Embryonic facial prominence (tissue), 1 donor: ENCODE results near the gene IL18BP.

Source experiments
- DNase-seq: peaks from one replicate; pipeline ENCODE4 v3.0.0-alpha.2; 2016; ENCODE audit errors: extremely low spot score

Gene IL18BP

GRCh38 chr11:71996946-71997345, 1.8 kb upstream of the IL18BP start:
- DNase-seq = no peak

DNA sequence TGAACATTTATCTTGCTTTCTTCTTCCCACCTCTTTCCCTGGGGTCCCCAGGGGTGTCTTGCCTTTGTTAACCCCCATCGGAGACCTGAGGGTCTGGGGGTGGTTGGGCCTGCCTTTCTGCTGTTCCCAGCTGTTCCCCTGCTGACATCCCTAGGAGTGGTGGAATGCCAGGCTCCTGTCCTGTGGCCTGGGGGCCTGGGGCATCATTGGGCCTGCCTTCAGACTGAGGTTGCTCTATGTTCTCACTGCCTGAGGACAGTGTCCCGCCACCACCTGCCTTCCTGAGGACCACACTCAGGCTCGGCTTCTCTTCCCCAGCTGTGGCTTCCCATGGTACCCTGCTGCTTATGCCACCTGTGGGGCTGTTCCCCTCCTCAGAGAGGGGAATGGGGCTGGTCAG, 1.1 kb upstream of the IL18BP start:
- DNase-seq = no peak

GRCh38 chr11:71998061-71998460, 648 bp upstream of the IL18BP start:
- no peak for DNase-seq

- no peak for DNase-seq
Measured at GRCh38 chr11:71999362-71999761, 653 bp downstream of the IL18BP start.

DNA sequence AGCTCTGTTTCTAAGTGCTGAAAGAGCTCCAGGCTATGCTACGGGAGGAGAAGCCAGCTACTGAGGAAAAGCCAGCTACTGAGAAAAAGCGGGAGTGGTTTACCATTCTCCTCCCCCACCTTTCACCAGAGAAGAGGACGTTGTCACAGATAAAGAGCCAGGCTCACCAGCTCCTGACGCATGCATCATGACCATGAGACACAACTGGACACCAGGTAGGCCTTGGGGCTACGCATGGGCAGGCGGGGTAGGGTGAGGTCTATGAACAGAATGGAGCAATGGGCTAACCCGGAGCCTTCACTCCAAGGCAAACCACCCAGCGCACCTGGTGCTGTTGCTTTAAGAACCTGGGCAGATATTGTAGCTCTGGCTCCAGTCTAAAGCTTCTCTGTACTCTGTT, 1.1 kb downstream of the IL18BP start:
- DNase-seq = no peak

- no peak for DNase-seq
Measured at GRCh38 chr11:72000202-72000867, 1.6 kb downstream of the IL18BP start.

GRCh38 chr11:72001285-72001684, 2.6 kb downstream of the IL18BP start:
- DNase-seq = no peak

DNA sequence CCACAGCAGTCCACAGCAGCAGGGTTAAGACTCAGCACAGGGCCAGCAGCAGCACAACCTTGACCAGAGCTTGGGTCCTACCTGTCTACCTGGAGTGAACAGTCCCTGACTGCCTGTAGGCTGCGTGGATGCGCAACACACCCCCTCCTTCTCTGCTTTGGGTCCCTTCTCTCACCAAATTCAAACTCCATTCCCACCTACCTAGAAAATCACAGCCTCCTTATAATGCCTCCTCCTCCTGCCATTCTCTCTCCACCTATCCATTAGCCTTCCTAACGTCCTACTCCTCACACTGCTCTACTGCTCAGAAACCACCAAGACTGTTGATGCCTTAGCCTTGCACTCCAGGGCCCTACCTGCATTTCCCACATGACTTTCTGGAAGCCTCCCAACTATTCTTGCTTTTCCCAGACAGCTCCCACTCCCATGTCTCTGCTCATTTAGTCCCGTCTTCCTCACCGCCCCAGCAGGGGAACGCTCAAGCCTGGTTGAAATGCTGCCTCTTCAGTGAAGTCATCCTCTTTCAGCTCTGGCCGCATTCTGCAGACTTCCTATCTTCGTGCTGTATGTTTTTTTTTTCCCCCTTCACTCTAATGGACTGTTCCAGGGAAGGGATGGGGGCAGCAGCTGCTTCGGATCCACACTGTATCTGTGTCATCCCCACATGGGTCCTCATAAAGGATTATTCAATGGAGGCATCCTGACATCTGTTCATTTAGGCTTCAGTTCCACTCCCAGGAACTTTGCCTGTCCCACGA, 3.3 kb downstream of the IL18BP start:
- no peak for DNase-seq

DNA sequence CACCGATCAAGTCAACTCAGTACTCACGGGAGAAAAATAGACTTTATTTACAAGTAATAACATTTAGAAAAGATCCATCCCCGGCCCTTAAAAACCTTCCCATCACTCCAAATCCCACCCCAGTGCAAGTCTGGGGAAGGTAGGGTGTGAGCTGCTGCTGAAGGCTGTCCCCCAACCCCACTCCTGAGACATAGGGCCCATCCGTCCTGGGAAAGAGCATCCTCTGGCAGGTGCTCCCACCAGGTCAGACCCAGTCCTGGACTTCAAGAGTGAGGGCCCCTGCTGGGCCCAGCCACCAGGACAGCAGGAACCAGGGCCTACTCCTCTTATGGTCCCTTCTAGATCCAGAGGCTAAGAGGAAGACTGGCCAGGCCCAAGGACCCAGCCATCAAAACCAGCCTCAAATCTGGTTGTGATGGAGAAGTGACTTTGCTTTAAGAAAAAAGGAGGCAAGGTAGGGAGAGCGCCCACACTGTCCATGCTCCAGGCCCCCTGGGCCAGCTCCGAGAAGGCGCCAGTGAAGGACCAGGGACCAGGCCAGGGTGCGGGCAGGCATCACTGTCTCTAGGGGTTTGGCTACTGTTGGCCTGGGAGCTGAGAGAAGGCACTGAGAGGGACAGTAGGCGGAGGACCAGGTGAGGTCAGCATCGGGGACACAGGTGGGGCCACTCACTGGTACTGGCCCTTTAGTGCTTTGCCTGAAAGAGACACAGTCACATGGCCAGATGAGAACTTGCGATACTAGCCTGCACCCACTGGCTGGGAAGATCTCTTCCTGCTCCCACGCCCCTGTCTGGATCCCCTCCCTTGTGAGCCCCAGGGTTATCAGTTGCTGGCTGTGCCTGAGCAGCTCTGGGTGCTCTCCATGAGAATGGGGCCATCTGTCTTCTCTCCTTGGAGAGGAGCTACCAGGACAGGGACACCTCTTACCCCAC, 4.4 kb downstream of the IL18BP start:
- DNase-seq = no peak

DNA sequence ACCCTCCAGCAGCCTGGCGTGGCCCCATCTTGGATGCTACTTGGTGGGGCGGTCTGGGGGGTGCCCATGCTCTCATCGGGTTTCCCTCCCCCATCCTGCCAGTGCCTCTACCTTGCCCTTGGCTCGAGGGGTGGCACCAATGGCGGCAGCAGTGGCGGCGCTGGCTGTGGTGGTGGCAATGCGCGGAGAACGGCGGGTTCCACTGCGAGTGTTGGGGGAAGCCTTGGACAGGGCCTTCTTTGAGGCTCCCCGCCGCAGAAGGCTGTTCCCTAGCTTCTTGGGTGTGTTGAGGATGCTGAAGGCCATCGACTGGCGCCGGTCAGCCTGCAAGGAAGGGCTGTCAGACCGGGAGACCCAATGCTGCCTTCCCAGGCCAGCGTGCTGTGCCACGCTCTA, 5.1 kb downstream of the IL18BP start:
- DNase-seq = no peak

DNA sequence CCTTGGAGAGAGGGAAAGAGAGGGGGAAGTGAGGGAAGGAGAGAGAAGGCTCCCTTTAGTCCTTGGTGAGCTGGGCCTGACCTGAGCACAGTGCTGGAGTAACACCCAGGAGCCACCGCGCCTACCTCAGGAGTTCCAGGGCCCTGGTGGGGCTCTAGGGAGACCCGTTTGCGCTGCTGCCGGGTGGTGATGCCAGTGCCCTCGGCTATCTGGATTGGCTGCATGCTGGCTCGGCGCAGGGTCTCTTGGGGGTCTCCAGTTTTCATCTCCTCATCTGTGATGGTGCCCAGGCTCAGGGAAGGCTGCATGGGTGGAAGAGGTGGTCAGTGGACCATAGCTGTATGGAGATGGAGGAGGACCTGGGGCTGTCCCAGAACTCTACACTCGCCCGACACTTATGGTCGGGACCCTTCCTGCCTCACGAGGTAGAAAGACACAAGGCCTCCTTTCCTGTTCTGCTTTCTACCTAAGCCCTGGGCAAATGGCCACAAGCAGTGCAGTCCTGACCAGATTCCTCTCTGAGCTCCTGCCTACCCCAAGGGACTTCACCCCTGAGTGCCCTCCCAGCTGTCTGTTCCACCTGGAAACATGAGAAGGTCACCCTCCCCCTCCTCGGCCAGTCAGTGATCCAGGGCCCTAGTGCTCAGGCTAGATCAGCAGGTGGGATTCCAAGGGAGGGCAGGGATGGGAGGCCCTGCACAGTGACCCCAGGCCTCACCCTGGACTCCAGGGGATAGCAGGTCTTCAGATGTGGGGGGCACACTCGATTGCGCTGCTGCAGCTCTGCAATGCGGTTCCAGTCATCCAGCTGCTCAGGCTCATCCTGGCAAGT, 6.0 kb downstream of the IL18BP start:
- DNase-seq = no peak

DNA sequence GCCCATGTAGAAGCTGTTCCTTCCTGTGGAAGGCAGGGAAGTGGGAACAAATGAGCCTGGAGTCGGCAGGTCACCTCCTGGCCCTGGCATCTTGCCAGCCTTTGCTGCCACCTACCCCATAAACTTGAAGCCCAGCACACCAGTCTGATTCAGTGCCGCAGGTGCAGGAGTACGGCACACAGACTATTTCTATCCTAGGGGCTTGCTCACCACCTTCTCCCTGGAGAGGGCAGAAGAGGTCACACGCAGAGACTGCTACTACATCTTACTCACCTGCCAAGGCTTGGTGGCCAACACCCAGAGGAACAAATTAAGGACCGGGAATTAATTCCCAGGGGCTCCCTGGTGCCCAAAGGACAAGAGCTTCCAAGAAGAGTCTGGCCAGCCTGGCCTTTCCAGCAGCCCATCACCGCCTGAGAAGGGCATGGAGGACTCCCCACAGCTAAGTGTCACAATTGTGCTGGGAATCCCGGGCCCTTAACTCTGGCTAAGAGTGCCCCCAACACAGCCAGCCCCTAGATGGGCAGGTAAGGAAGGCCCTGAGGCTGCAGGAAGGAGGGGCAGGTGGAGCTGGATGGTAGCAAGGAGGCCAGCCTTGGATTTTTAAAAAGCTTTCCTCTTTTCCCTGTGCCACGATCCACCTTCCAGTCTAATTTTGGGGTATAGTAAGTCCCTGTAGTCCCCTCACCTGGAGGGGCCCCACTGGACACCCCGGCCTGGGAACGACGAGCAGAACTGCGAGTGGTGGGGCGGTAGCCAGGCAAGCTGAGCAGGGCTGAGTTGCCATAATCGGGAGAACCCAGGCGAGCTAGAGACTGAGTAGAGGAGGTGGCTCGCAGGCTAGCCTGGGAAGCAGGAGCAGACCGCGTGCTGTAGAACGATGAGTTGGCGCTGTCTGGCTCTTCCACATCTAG, 6.9 kb downstream of the IL18BP start:
- no peak for DNase-seq

DNA sequence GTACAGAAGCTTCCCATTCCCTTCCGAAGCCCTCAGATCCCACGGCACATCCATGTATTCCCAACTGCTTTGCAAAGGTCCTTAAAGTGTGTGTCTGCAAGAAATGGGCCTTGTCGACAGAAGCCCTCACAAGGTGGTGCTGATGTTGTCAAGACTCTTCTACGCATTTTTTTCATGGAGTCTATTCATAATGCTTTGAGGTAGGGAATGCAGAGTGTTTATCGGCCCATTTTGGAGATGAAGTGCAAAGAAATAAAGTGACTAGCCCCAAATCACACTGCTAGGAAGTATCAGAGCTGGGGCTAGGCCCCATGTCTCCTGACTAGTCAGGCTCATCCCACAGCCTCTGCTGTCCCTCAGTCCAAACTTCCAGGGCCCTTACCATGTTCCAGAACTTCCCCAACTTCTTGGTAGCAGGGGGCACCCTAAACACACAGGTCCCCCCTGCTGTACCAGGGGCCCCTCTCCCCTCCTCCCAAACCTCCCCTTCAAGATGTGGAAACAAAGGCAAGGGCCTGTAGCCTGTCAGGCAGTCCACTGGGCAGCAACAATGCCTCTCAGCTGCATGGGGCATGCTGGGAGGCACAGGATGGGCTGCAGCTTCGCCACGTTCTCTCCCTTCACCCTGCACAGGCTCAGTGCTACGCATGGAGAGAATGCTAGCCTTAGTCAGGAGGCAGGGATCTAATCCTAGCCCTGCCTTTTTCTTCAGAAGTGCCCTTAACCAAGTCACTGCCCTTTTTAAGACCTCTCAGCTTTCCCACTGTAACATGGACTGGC, 7.8 kb downstream of the IL18BP start:
- DNase-seq = no peak

DNA sequence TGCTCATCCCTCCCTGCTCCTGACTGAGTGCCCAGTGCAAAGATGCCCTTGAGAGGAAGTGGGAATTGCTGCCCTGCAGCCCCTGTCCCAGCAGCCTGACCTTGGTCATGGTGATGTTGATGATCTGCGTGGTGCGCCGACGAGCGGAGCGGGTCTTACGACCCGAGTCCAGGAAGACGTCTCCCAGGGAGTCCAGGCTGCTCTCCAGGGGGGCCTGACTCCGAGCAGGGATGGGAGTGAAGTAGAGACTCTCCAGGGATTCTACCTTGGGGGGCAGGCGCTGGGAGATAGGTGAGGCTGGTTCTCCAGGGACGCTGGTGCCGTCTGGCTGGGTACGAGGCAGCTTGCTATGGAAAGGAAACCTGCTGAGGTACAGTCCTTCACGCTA, 8.4 kb downstream of the IL18BP start:
- no peak for DNase-seq

- DNase-seq = no peak
Measured at GRCh38 chr11:72007587-72007986, 8.9 kb downstream of the IL18BP start.

DNA sequence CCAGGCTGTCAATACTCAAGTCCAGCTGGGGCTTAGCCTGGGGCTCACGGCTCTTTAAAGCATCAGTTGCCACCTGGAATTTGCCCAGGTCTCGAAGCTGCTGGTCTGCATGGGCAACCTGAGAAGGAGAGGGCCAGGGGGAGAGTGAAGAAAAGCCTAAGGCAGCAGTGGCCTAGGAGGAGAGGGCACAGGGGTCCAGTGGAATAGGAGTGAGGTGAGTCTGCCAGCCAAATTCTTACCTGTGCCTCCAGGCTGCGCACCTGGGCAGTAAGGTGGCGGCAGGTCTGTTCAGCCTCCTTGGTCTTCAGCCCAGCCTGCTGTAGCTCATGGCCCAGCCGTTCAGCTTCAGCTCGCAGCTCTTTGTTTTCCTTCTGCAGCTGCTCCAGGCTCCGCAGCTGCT, 10.0 kb downstream of the IL18BP start:
- no peak for DNase-seq

- DNase-seq = no peak
Measured at GRCh38 chr11:72009156-72009555, 10.4 kb downstream of the IL18BP start.

DNA sequence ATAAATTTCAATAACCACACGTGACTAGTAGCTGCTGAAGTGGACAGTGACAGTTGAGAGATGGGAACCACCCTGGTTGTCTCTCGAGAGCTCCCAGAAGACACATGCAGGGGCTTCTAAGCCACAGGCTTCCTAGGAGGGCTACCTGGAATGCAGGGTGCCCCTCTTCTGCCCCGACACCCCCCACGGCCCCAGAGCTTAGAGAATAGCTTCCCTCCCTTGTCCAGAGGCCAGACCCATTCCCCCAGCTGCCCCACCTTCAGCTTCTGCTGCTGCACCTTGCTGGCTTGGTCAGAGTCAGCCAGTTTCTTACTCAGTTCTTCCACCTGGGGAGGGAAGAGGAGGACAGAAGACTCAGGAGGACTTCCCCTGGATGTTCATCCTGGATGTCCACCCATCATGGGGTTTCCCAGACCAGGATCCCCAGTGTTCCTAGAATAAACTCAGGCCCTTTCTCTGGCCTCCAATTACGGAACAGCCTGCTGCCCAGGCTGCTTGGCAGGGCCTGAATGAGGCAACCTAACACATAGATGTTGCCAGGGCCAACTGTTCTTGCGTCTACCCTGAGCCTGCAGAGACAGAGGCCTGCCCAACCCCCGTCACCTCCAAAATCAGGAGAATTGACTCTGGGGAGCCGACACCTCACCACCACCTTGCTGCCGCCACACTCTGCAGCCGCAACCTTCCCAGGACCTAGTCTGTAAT, 12.0 kb downstream of the IL18BP start:
- no peak for DNase-seq

DNA sequence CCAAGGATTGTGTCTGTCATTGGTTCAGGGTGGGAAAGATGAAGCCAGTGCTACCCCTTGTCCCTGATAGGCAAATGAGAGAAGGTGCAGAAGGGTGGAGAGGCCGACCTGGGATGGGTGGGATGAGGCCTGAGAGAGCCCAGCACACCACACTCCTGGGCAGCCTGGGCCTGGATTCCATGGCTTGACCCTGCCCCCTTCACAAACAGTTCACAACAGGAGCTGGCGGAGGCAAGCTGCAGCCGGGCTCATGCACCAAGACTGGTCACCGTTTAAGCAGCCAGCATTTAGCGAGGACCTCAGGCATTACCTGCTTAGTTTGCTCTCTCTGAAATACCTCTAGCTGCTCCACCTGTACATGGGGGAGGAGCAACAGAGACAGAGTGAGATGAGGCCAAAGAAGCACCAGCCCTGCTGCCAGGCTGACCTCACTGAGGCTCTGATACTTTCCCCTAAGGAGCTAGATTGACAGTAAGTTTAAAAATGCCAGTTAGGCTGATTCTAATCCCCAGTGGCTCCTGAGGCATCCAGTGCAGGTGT, 13.5 kb downstream of the IL18BP start:
- DNase-seq = no peak
